Fibroblast of pulmonary artery (primary cell): ENCODE measurements around the gene TRMU.

Experiments used
- DNase-seq: peaks from one replicate; pipeline ENCODE4 v3.0.0-alpha.2; 2010; ENCODE audit warnings: low read depth
- H3K4me3 ChIP-seq: replicated peaks from 2 replicates; pipeline ENCODE4 v1.5.1; 2011; ENCODE audit warnings: low read depth, mild to moderate bottlenecking, control low read depth, low read length, moderate library complexity
- CTCF ChIP-seq: IDR thresholded peaks from 2 replicates; pipeline ENCODE4 v1.5.1; 2011; ENCODE audit warnings: mild to moderate bottlenecking, control low read depth, low read length, inconsistent platforms; ENCODE audit errors: missing control alignments

The TRMU gene

GRCh38 chr22:46295277-46295971 lies 40.1 kb upstream of the TRMU start:
- H3K4me3 ChIP-seq, result peak overlapping the region; percentile 67

GRCh38 chr22:46296257-46297150 lies 39.0 kb upstream of the TRMU start, which contains the start of gene GTSE1:
TSS of gene GTSE1 (plus strand) at chr22:46296870. CDS start at chr22:46297401, 531 bp downstream.
- TF ChIP-seq CTCF, result no peak

More at GRCh38 chr22:46295277-46295971, 40.1 kb upstream of the TRMU start:
- no peak for DNase-seq
- no peak for TF ChIP-seq CTCF

DNA sequence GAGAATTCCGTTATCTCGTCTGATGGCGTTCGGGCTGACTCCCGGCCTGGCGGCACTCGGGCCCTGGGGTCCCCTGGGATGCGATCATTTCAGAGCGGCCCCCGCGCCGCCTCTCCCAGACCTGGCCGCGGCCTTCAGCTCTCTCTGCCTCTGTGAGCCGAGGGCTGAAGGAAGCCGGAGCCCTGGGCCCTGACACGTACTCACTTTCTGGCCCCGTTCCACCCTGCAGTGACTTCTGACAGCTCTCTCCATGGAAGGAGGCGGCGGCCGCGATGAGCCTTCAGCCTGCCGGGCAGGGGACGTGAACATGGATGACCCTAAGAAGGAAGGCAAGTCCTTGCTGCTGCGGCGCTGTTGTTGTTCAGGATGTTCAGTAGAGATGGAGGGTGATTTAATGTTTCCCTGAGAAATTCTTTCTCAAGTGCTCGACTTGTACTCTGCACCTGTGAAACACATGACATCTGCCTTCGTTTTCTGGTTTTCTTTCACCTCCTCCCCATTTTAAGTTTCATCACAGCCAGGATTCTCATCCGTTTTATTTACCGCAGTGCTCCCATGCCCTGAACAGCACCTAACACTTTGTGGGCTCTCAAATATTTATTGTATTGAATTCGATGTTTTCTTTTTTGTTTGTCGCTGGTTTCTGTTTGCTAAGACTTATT lies 38.2 kb upstream of the TRMU start:
- TF ChIP-seq CTCF, result no peak
- peak; percentile 21 for DNase-seq
- peak overlapping the region; percentile 67 for H3K4me3 ChIP-seq

More at GRCh38 chr22:46296257-46297150, 39.0 kb upstream of the TRMU start, which contains the start of gene GTSE1:
- H3K4me3 ChIP-seq, result peak within 1 kb of the TSS; percentile 67
- peak; percentile 98 for DNase-seq

- DNase-seq, result no peak
- no peak for TF ChIP-seq CTCF
- peak overlapping the region; percentile 27 for H3K4me3 ChIP-seq
Observed at GRCh38 chr22:46299101-46299500, 36.4 kb upstream of the TRMU start.

GRCh38 chr22:46300491-46300890 lies 35.0 kb upstream of the TRMU start:
- no peak for DNase-seq
- H3K4me3 ChIP-seq, result no peak overlapping the region
- no peak for TF ChIP-seq CTCF

GRCh38 chr22:46303347-46303965 lies 32.1 kb upstream of the TRMU start:
- DNase-seq, result no peak
- no peak for TF ChIP-seq CTCF
- no peak overlapping the region for H3K4me3 ChIP-seq
